Trophoblast cell (in vitro differentiated cells and primary cell): Measurements from ENCODE around the gene XYLT2.

ENCODE experiments used
- DNase-seq, 2 donors: peaks; one replicate each; pipeline ENCODE4 v3.0.0-alpha.2; 2016
- H2AFZ ChIP-seq: 2 replicates; pipeline ENCODE4 v1.6.1; 2013; ENCODE audit warnings: low read length, moderate library complexity, mild to moderate bottlenecking; ENCODE audit not compliant: insufficient read depth, poor library complexity
- H2AK5ac ChIP-seq: 2 replicates; pipeline ENCODE4 v1.6.1; 2013; ENCODE audit warnings: mild to moderate bottlenecking, low read length
- H2BK120ac ChIP-seq: 2 replicates; pipeline ENCODE4 v1.6.1; 2013; ENCODE audit warnings: low read length, mild to moderate bottlenecking, moderate library complexity; ENCODE audit not compliant: insufficient read depth, poor library complexity
- H2BK12ac ChIP-seq: 2 replicates; pipeline ENCODE4 v1.6.1; 2013; ENCODE audit warnings: mild to moderate bottlenecking, low read length, moderate library complexity
- H2BK5ac ChIP-seq: 2 replicates; pipeline ENCODE4 v1.6.1; 2013; ENCODE audit warnings: low read length, low read depth, moderate library complexity, mild to moderate bottlenecking; ENCODE audit not compliant: poor library complexity
- H3K14ac ChIP-seq: 2 replicates; pipeline ENCODE4 v1.6.1; 2013; ENCODE audit warnings: mild to moderate bottlenecking, low read length
- H3K18ac ChIP-seq: 2 replicates; pipeline ENCODE4 v1.6.1; 2013; ENCODE audit warnings: mild to moderate bottlenecking, low read length
- H3K23ac ChIP-seq: 2 replicates; pipeline ENCODE4 v1.6.1; 2013; ENCODE audit warnings: low read length
- H3K27ac ChIP-seq: 2 replicates; pipeline ENCODE4 v1.5.1; 2013; ENCODE audit warnings: low read depth, mild to moderate bottlenecking, inconsistent platforms, low read length, moderate library complexity
- H3K27me3 ChIP-seq: 2 replicates; pipeline ENCODE4 v1.6.1; 2013; ENCODE audit warnings: inconsistent platforms, mild to moderate bottlenecking, low read length, moderate library complexity; ENCODE audit not compliant: insufficient read depth
- H3K36me3 ChIP-seq, 2 experiments: 1 replicate in 1 of 2; 2 replicates in 1 of 2; pipeline ENCODE4 v1.6.1; 2013; ENCODE audit warnings: low read length in 2 of 2, mild to moderate bottlenecking in 2 of 2, moderate library complexity in 1 of 2; ENCODE audit not compliant: insufficient read depth in 2 of 2, control insufficient read depth in 1 of 2
- H3K4ac ChIP-seq: 2 replicates; pipeline ENCODE4 v1.6.1; 2013; ENCODE audit warnings: low read depth, mild to moderate bottlenecking, low read length, moderate library complexity
- H3K4me1 ChIP-seq, 2 experiments: 1 replicate in 1 of 2; 2 replicates in 1 of 2; pipeline ENCODE4 v1.6.1; 2013; ENCODE audit warnings: low read length in 2 of 2, mild to moderate bottlenecking in 2 of 2, moderate library complexity in 1 of 2; ENCODE audit not compliant: insufficient read depth in 2 of 2, control insufficient read depth in 1 of 2
- H3K4me2 ChIP-seq: 2 replicates; pipeline ENCODE4 v1.6.1; 2013; ENCODE audit warnings: inconsistent platforms, mild to moderate bottlenecking, low read length, moderate library complexity
- H3K4me3 ChIP-seq: 2 replicates; pipeline ENCODE4 v1.5.1; 2013; ENCODE audit warnings: mild to moderate bottlenecking, low read depth, low read length, inconsistent platforms
- H3K79me1 ChIP-seq: one replicate; pipeline ENCODE4 v1.6.1; 2013; ENCODE audit warnings: low read length
- H3K79me2 ChIP-seq: 2 replicates; pipeline ENCODE4 v1.6.1; 2013; ENCODE audit warnings: low read length, mild to moderate bottlenecking; ENCODE audit not compliant: control insufficient read depth, insufficient read depth, poor library complexity
- H3K9ac ChIP-seq: 2 replicates; pipeline ENCODE4 v1.6.1; 2013; ENCODE audit warnings: mild to moderate bottlenecking, low read length
- H3K9me3 ChIP-seq: 2 replicates; pipeline ENCODE4 v1.6.1; 2013; ENCODE audit warnings: low read depth, mild to moderate bottlenecking, control low read depth, inconsistent platforms, low read length; ENCODE audit not compliant: insufficient read depth
- H4K12ac ChIP-seq: 2 replicates; pipeline ENCODE4 v1.6.1; 2013; ENCODE audit warnings: low read depth, mild to moderate bottlenecking, low read length, moderate library complexity
- H4K8ac ChIP-seq: 2 replicates; pipeline ENCODE4 v1.6.1; 2013; ENCODE audit warnings: low read depth, mild to moderate bottlenecking, low read length, moderate library complexity
- H4K91ac ChIP-seq: one replicate; pipeline ENCODE4 v1.6.1; 2013; ENCODE audit warnings: low read depth, mild to moderate bottlenecking, low read length, moderate library complexity
- WGBS: extraction: QIAGEN DNeasy Blood & Tissue Kit; methylation state at CpG from one replicate; pipeline ENCODE4 v1.1.7; 2013; ENCODE audit warnings: missing lambda C conversion rate; ENCODE audit not compliant: insufficient read length, insufficient coverage; ENCODE audit errors: extremely low coverage; 5-methylcytosine and 5-hydroxymethylcytosine counted together

Gene XYLT2

GRCh38 chr17:50319306-50320004, 26.5 kb upstream of the XYLT2 start:
- no peak overlapping the region for H3K14ac ChIP-seq
- no peak overlapping the region for H3K27ac ChIP-seq
- no CpG with 5 or more reads among the region's 12 CpGs for WGBS
- no peaks in the 10 kb centered on the region for H3K36me3 ChIP-seq
- H3K23ac ChIP-seq = no peak overlapping the region
- DNase-seq = no peak
- no peak overlapping the region for H2AK5ac ChIP-seq
- no peaks in the 10 kb centered on the region for H3K9me3 ChIP-seq
- no peak overlapping the region for H4K91ac ChIP-seq
- H3K27me3 ChIP-seq = no peaks in the 10 kb centered on the region
- H3K79me2 ChIP-seq = no peaks in the 10 kb centered on the region
- H3K4me3 ChIP-seq = no peak overlapping the region
- H3K4me2 ChIP-seq = no peak overlapping the region
- H3K9ac ChIP-seq = no peak overlapping the region
- H3K4ac ChIP-seq = no peak overlapping the region
- H3K79me1 ChIP-seq = no peaks in the 10 kb centered on the region
- H3K18ac ChIP-seq = no peak overlapping the region
- H3K4me1 ChIP-seq = peaks cover 19% of the 10 kb centered on the region in 2 experiments
- H2BK5ac ChIP-seq = no peak overlapping the region
- no peak overlapping the region for H4K12ac ChIP-seq
- H4K8ac ChIP-seq = no peak overlapping the region
- H2BK12ac ChIP-seq = no peak overlapping the region
- no peak overlapping the region for H2BK120ac ChIP-seq
- no peak overlapping the region for H2AFZ ChIP-seq

GRCh38 chr17:50322271-50322670, 23.7 kb upstream of the XYLT2 start:
- no peak overlapping the region for H2AFZ ChIP-seq
- H3K14ac ChIP-seq = no peak overlapping the region
- H3K4ac ChIP-seq = no peak overlapping the region
- no peaks in the 10 kb centered on the region for H3K79me2 ChIP-seq
- H3K4me2 ChIP-seq = no peak overlapping the region
- H3K27me3 ChIP-seq = no peaks in the 10 kb centered on the region
- H3K36me3 ChIP-seq = no peaks in the 10 kb centered on the region
- H2BK120ac ChIP-seq = no peak overlapping the region
- WGBS = no CpG with 5 or more reads among the region's 7 CpGs
- H3K23ac ChIP-seq = no peak overlapping the region
- peak in 1 of 2 donors; percentile 39 for DNase-seq
- H2AK5ac ChIP-seq = no peak overlapping the region
- no peak overlapping the region for H2BK5ac ChIP-seq
- H3K4me1 ChIP-seq = peaks cover 19% of the 10 kb centered on the region in 2 experiments
- no peak overlapping the region for H4K8ac ChIP-seq
- no peak overlapping the region for H2BK12ac ChIP-seq
- H3K9ac ChIP-seq = no peak overlapping the region
- no peaks in the 10 kb centered on the region for H3K79me1 ChIP-seq
- H3K4me3 ChIP-seq = no peak overlapping the region
- H3K9me3 ChIP-seq = no peaks in the 10 kb centered on the region
- no peak overlapping the region for H3K18ac ChIP-seq
- H4K91ac ChIP-seq = no peak overlapping the region
- no peak overlapping the region for H3K27ac ChIP-seq
- H4K12ac ChIP-seq = no peak overlapping the region

DNA sequence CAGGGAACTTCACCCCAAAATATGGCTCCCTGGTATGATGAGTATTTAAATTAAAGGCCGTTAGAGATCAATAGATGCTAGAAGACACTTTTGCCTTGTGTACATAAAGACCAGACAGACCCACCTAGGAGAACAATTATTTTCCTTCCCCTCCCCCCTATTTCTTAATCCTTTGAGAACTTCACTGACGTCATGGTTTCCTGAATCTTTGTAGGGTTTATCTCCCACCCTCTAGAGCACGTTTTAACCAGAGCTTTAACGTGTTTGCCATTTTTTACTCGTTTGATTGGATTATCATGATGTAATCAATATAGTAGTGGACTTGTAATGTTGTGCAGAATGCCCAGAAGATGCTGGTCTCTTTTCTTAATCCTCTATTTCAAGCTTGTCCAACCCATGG, 22.9 kb upstream of the XYLT2 start:
- Histone ChIP-seq H3K4me1 (peaks cover 12 to 15% of the 10 kb centered on the region in 2 experiments), H3K4me2 (no peak overlapping the region), H3K4ac (no peak overlapping the region), H3K23ac (no peak overlapping the region), H3K27ac (no peak overlapping the region), H3K36me3 (no peaks in the 10 kb centered on the region), H2BK5ac (no peak overlapping the region), H3K9ac (no peak overlapping the region), H3K4me3 (no peak overlapping the region), H3K9me3 (no peaks in the 10 kb centered on the region), H4K12ac (no peak overlapping the region), H4K91ac (no peak overlapping the region), H3K27me3 (no peaks in the 10 kb centered on the region), H2BK120ac (no peak overlapping the region), H2AK5ac (no peak overlapping the region), H2AFZ (no peak overlapping the region), H3K18ac (no peak overlapping the region), H2BK12ac (no peak overlapping the region), H3K79me1 (no peaks in the 10 kb centered on the region), H3K14ac (no peak overlapping the region), H4K8ac (no peak overlapping the region), H3K79me2 (no peaks in the 10 kb centered on the region)
- no peak for DNase-seq
- WGBS = no CpG with 5 or more reads among the region's 5 CpGs

DNA sequence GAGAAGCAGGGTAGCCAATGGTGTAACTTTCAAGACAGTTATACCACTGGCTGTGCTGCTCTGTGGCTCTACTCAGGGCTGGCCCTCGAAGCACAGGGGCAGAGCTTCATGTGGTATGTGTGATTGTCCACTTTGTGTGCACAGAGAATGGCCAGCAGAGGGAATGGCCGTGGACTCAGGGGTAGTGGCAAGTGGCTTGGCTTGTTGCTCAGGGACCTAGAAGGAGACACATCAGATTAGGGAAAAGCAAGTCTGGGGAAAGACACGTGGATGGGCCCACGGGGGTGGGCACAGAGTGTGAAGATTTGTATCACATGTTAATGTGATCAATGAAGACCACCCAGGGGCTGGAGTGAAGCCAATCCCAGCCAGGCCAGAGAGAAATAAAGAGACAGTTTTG, 20.0 kb upstream of the XYLT2 start:
- H4K12ac ChIP-seq = no peak overlapping the region
- H3K36me3 ChIP-seq = no peaks in the 10 kb centered on the region
- H2BK120ac ChIP-seq = no peak overlapping the region
- H3K27ac ChIP-seq = no peak overlapping the region
- H3K4ac ChIP-seq = no peak overlapping the region
- no peaks in the 10 kb centered on the region for H3K79me1 ChIP-seq
- H3K4me3 ChIP-seq = no peak overlapping the region
- no peak overlapping the region for H3K14ac ChIP-seq
- no peak overlapping the region for H2BK12ac ChIP-seq
- H4K8ac ChIP-seq = no peak overlapping the region
- no peak overlapping the region for H3K9ac ChIP-seq
- H3K4me2 ChIP-seq = no peak overlapping the region
- H2AFZ ChIP-seq = no peak overlapping the region
- peaks cover 3% of the 10 kb centered on the region for H3K9me3 ChIP-seq
- no CpG with 5 or more reads among the region's 4 CpGs for WGBS
- no peak for DNase-seq
- no peak overlapping the region for H3K18ac ChIP-seq
- no peak overlapping the region for H2BK5ac ChIP-seq
- H2AK5ac ChIP-seq = no peak overlapping the region
- no peak overlapping the region for H3K23ac ChIP-seq
- H3K79me2 ChIP-seq = no peaks in the 10 kb centered on the region
- no peaks in the 10 kb centered on the region for H3K4me1 ChIP-seq
- H4K91ac ChIP-seq = no peak overlapping the region
- H3K27me3 ChIP-seq = no peaks in the 10 kb centered on the region
